AG20443 (cell line): ENCODE results near the gene ADAMTSL1.

Source experiments
- DNase-seq: peaks from one replicate; pipeline ENCODE4 v3.0.0; 2012; ENCODE audit warnings: low spot score, mixed read lengths

The ADAMTSL1 gene

DNA sequence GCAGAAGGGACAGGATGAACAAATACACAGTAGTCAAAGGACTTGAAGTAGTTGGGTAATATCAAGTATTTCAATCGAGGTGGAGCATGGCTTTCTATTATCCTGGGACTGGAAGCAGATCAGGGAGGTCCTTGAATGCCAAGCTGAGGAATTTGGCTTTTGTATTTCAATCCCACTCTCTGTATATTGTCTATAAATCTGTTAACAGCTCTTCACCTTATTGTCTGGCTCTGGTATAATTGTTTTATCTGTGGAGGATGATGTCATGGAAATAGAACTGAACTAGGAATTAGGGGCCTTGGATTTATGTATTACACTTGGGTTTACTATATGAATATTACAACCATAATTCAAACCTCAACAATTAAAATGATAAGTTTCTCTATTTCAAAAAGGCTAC, 6.3 kb upstream of the ADAMTSL1 start:
- no peak for DNase-seq

DNA sequence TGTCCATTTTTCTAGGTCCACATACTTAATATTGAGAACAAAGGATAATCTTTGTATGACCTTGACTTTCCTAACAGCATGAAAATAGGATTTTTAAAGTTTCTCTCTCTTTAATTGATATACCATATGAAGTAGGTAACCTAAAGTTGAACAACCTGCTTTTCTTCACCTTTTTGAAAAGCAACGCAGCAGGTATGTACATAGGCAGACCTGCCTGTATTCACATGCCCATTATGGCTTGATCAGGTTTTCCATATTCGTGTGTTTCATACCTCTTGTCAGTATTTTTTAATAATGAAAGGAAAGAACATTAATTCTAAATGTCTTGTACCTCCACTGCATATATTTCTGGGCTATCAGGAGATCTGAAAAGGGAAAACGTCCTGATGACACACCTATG, 1.5 kb upstream of the ADAMTSL1 start:
- no peak for DNase-seq

DNA sequence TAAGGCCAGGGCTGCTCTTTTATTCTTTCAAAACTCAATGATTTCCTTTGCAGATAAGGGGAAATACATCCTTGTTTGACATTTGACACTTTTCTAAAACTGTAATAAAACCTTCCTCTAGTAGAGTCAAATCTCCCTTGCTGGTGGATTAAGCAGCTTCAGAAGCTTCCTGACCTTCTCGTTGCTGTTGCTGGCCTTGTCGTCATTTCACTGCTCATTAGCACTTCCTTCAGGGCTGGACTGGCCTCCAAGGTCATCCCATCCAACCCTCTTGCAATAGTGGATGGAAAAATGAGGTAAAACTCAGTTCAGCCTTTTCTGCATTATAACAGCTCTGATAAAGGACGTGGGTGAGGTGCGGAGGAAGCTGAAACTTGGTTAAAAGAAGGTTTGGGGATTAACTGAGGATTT, 1.1 kb upstream of the ADAMTSL1 start:
- DNase-seq, result no peak

DNA sequence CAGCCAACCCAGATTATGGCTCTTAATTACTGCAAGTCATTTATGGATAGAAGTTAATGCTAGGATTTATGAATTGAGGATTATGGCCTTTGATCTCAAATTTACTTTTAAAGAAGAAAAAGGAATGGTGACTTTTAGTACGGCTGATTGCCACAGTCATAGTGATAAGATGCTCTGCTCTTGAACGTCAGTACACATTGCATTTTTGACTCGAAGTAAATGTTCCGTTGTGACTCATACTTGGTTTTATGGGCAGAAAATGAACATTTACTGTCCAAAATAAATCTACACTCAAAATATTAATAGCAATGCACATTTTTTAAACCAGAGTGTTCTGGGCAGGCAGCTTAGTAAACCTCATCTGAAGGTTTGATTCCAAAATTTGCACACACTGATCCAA, 830 bp downstream of the ADAMTSL1 start:
- DNase-seq, result no peak

DNA sequence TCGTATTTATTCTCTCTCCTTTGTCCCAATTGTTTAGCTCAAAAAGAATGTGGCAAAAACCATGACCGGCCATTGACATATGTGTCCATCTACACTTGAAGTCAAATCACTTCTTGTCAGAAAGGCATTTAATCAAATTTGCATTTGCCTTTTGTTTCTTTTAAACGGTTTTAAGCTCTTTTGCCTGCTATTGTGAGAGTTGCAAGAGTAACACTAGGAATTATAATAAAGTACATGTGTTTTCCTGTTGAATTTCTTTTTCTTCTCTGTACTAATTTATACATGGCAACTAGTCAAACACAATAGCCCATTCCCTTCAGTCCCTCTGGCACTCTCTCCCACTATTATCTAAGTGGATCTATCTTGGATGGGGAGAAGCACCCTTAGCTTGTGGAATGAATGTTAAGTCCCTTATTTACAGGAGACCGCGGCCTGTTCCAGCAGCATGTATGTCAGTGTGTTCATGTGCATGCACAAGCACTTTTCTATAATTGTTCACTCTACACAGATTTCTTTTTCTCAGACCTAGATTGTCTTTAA, 3.2 kb downstream of the ADAMTSL1 start:
- no peak for DNase-seq

DNA sequence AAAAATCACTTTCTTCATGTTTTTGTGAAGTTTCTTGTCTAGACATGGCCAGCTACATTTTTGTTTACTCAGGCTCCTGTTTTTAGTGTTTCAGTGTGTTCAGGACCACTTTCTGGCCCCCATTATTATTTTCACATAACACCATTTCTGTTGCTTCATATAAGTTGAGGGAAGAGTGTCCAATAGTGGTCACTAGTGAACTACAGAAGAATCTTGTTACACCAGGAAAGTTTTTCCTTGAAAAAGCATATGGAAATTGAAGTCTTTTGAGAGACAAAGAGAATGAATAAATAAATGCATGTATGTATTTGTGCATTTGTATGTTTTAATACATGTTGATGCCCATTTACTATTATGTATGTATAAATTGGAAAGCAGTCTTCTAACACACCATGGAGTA, 3.8 kb downstream of the ADAMTSL1 start:
- DNase-seq, result no peak

DNA sequence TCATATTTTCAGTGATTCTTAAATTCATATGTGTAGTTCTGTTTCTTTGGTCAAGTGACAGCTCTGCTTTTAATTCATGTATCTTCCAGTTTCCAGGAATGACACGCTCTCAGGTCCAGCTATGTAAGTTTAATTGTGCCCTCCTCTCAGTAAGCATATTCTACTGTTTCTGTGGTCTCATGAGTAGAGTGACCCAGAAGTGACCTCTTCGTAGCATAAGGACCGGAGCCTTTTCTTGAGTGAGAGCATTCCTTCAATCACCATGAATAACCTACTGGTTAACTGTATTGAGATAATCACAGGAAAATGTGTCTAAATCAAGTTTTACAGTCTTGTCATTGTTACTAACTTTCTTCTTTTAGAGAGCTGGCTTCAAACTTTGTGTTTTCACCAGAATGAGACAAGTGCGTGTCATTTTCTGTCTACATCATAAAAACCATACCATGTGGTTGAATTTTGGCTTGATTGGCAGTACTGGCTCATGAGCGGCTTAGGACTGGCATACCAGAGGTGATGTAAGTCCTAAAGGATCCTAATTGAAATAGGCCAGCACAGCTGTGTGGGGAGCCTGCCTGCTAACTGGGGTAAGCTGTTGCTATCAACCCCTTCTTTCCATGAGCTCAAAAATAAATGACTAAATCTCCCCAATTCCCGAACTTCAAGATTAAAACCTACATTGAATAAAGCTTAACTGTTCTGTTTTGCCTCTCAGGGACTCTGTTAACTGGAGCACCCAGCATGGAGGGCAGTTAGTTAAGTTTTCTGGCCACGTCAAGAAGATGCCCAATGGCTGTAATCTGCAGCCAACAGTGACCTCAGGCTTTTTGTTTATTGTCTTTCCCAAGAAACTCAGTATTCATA, 4.8 kb downstream of the ADAMTSL1 start:
- DNase-seq, result peak; percentile 68

DNA sequence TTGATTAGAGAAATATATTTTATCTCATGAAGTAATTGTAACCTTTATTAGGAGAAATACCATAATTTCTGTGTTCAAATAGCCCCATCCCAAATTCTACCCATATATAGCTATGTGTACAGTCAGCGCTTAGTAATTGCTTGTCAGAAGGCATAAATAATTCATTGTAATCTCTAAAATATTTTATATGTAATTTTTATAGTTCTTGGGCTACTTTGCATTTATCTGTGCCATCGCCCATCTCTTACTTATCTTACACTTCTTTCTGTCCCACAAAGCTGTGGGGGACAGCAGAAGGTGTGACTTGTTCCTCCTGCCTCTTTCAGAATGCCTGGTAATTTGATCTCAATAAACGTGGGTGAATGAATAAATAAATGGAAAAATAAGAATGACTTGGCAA, 5.5 kb downstream of the ADAMTSL1 start:
- DNase-seq, result no peak

DNA sequence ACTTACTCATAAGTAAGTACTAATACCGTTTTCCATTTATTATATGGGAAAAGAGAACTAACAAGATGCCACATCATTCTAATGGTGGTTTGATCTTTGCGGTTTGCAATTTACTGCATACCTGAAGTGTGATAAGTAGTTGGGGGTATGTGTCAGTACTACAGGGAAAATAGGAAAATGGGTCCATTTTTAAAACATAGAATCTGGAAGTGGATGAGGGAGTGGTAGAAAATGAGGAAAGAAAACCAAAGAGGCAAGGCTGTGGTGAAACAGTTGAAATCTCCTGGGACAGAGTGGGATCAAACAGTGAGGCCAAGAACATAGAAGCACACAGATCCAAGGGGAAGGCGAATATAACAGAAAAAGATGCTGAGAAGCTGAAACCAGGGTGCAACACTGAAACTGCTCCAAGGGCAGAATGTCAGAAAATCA, 6.7 kb downstream of the ADAMTSL1 start:
- DNase-seq, result no peak

DNA sequence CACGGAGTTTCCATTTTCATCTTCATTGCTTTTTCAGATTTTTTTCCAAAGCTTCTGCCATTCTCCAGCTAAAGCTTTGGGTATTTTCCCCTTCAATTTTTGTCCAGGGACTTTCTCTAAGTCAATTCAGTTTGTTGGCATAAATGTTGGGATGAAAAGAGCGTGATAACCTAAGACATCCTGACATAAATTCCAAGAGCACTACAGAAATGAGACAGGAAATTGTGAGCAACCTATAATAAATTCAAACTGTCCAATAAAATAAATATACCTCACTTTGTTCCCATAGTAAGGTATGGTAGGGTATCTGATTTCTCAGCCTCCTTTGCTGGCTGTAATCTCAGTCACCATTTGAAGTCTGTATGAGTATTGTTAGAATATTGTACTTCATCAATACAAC, 8.4 kb downstream of the ADAMTSL1 start:
- no peak for DNase-seq

DNA sequence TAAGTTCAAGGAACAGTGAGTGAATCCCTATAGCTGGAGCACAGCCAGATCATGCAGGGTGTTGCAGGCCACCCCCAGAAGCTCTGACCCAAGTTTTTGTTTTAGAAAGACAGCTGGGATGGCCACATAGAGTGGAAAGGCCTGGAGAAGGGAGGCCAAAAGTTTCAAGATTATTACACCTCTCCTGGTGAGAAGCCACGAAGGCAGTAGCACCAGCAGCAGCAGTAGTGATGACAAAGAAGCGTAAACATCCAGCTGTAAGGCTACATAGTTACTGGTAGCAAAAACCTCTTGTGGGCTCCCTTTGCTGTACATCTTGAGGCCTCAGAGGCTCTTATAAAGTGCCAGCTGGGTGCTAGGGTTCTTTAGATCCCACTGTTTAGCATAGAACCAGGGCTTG, 11.8 kb downstream of the ADAMTSL1 start:
- DNase-seq, result no peak

DNA sequence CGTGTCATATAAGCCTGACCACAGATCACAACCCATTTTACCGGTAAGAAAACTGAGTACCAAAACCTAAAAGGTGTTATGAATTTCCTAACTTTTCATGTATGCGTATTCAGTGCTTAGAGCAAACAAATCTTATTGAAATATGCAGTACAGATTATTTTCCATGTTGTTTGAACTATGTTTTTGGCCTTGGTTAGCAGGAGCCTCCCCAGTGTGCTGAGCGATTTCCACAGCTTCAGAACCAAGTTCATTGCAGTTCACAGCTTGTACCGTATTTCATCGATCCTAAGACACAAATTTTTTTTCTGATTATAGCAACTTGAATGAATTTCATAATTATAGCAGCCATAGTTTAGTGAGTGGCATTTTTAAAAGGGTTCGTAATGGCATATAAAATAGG, 13.7 kb downstream of the ADAMTSL1 start:
- DNase-seq, result no peak

DNA sequence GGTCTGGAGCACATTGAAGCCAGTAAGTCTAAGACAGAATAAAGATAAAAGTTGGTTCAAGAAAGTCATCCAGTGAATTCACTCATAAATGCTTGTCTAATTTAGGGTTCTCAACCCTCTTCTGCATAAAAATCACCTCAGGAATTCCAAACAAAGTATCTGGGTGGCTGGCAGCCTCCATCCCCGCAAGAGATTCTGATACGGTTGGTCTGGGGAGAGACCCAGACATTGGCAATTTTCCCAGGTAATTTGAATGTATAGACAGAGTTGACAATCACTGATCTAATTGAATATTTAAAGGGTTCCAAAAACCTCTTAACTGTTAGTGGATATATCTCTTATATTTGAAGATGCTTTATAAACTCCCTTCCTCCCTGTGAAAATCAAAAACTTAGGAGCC, 14.9 kb downstream of the ADAMTSL1 start:
- DNase-seq, result no peak

DNA sequence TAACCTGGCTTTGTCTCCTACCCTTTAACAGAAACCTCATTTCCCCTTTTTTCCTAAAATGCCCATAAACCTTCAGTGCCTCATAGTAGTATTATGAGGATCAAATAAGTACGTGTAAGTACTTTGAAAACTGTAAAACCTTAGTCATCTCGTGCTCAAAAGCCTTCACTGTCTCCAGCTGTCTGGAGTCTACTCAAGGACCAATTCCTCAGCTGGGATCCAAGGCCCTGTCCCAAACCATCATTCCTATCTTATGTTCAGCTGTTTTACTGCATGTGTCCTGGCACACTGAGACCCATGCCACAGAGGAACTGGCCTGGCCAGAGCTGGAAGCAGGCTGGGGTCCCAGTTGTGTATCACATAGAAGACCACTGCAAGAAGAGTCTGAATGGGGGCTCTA, 15.9 kb downstream of the ADAMTSL1 start:
- peak; percentile 36 for DNase-seq

DNA sequence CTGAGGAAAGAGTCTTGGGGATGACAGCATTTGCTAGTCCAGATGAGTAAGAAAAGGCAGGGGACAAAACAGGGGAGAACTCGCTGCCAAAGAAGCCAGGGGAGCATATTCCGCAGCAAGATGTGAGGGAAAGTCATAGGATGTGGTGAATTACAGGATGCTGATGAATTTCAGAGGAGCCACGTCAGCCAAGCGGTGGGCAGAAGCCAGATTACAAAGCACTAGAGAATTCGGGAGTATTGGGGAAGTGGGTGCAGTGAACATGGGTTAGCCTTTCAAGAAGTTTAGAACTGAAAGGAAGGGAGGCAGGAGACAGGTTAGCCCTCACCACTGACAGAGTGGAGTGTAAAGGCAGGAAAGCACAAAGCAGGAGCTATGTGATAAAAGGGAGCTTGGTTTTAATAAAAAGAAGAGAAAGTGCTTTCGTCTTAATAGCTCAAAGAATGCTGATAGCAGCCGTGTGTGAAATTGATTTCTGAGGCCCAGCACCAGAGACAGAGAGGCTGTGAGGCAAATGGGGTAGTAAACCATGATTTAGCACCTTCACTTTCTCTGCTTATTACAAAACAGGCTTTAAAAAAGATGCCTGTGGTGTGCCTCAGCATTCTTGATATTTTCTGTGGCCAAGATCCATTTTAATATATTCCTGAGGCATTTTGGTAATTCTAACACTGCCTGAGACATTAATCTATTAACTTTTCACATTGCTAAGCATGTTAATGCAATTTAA, 16.9 kb downstream of the ADAMTSL1 start:
- peak; percentile 79 for DNase-seq

DNA sequence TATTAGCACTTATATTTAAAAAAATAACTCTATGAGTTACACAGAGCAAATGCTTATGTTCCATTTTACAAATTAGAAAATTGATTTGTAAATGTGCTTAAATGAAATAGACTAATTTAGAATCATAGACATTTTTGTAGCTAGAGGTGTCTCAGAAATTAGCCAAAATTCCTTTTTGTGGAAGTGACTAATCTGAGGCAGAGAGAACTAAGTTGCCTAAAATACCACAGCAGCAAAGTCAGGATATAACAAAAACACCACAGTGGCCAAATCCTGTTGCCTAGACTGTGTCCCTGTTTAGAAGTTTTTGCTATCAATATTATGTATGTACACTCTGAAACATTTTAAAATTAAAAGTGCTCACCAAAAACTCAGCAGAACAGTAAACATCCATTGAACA, 18.7 kb downstream of the ADAMTSL1 start:
- DNase-seq, result no peak

DNA sequence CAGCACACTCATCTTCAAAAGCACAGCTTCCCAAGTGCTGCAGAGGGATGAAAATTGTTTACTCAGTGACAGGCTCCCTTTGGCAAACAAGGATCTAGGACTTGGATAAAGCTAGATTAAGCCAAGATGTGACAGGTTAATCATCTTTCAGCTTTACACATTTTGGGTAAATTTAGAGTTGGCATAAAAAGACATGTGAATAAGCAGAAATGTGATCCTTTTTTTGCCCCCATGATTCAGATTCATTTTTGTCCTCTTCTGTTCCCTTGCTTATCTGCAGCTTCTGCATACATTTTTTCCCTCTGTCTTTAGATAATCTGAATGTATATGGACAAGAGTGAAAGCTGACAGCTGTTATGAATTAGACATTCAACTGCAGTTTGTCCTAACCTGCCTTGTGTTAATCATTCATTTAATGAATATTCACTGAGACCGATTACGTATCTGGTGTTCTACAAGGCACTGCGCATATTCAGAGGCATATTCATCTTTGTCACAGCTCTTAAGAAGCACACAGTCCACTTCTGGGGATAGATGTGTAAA, 19.6 kb downstream of the ADAMTSL1 start:
- DNase-seq, result no peak

DNA sequence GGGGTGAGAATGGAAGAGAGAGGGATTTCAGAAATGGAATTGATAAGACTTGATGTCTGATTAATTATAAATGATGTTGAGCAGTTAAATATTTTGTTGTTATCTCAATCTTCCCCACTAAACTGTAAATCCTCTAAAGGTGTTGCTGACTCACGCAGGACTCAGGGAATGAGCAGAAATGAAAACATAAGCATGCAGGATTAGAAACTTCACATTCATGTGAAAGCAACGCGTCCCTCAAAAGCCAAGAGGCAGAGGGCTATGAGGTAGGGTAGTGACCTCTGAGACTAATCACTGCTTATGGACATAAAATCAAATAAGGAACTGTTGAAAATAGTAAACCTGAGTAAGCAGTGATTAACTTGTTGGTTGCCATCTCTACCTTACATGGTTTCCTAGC, 21.1 kb downstream of the ADAMTSL1 start:
- no peak for DNase-seq

DNA sequence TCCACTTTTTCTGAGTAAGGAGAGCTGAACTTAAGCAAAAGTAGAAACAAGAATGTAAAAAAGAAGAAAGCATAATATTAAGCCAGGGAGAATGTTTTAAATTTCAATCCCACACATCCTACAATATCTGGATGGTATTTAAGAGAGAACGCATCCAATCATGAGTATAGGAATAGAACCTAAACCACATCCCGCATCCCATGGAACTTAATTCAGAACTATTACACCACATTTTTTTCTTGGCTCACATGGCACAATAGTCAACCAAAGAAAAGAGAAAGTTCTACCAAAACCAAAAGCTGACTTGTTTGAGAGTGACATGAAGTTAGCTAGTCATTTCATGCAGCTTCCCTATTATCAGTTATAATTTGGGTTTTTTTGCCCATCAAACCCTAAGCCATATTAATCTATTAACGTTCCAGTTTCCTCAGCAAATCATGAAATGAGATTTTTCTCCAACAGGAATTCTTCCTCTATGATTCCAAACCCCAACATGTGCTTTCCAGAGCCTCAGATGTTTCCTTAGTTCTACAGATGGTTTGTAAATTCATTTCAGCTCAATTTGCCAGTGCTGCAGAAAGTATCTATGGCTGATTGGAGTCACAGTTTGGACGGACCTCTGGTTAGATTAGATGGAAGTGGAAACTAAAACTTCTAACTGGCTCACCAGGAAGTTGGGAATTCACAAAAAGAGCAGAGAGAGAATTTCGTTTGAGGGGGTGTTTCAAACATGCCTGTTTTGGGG, 22.5 kb downstream of the ADAMTSL1 start:
- DNase-seq, result no peak

DNA sequence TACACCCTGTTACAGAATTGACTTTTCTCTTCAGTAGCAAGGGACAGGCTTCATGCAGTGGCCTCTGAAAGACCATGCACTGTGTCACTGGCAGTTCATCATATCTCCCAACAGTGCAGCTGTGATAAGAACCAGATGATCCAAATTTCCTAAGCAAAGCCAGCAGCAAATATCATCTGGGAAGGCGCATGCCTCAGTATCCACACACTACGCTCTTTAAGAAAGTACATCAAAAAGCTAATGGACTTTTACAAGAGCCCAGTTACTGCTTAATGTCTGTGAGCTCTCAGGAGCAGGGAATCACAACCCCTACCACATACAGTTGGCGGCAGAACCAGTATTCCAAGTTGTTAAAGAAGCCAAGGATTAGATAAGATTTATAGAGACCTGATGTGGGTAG, 25.1 kb downstream of the ADAMTSL1 start:
- DNase-seq, result no peak

DNA sequence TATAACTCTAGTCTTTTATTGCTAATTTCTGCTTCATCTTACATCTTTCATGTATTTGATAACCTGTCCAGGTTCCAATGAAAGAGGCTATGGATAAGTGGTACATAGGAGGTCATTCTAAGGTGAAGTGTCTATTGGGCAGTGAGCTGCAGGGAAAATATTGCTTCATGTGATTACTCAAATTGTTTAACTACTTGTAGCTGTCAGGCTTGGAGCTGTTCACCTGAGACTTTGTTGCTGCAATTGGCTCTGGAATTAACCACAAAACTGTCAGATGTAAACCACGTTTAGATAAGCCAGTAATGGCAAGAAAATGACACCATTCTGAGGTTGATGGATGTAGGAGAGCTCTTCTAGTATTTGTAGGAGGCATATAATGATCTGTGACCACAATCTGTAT, 26.0 kb downstream of the ADAMTSL1 start:
- no peak for DNase-seq

DNA sequence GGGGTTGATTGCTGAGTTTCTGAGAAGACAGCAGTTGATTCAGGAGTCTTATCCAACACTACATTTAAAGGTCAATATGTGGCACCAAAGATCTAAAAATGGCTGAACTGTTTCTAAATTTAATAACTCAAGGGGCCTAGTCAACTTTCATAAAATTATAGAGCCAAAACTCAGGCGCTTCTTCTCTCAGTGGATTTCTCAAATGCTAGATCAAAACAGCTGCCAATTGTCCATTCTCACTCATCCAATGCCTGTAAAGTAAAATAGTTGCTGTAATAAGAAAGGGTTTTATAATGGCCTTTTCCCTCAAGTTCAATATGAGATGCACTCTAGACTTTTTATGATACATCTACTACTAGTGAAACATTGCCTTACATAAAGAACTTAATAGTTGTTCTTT, 26.5 kb downstream of the ADAMTSL1 start:
- no peak for DNase-seq
